NB4 (cell line): ENCODE results near the gene LRMDA.

Source experiments
- CTCF ChIP-seq: IDR thresholded peaks from one replicate; pipeline ENCODE4 v1.5.1; 2012; ENCODE audit warnings: low read depth, low read length
- MAX ChIP-seq: IDR thresholded peaks from 2 replicates; pipeline ENCODE4 v1.6.1; 2011; ENCODE audit warnings: low read depth, low read length
- MYC ChIP-seq: IDR thresholded peaks from 2 replicates; pipeline ENCODE4 v1.6.1; 2011; ENCODE audit warnings: low read depth, low read length
- POLR2A ChIP-seq: IDR thresholded peaks from 2 replicates; pipeline ENCODE4 v1.6.1; 2011; ENCODE audit warnings: mild to moderate bottlenecking; ENCODE audit not compliant: insufficient read length; ENCODE audit errors: extremely low read depth

GRCh38 chr10:76050291-76050625, 618.8 kb downstream of the LRMDA start:
- no peak for TF ChIP-seq MAX
- no peak for TF ChIP-seq CTCF
- TF ChIP-seq POLR2A = no peak
- TF ChIP-seq MYC = no peak
